Testis (tissue), 3 donors: ENCODE measurements around the gene ABCC4. TPM values are rescaled to one million over a fixed set of nuclear protein-coding genes. Genes with fewer than 3 reads are reported as not detected.
"Not testable (repeated sequence)": the region's sequence is repeated elsewhere in the genome, so short reads cannot be mapped to it uniquely, and the experiment has no call there.

Source experiments
- DNase-seq: peaks from one replicate; pipeline ENCODE4 v3.0.0-alpha.2; 2019
- H3K27ac ChIP-seq, 2 donors: fragments of 200-600 bp; sonication (generic); one replicate each; pipeline ENCODE4 v1.5.1; 2019
- H3K27me3 ChIP-seq: fragments of 200-600 bp; sonication (generic); one replicate; pipeline ENCODE4 v1.5.1; 2019
- H3K36me3 ChIP-seq: fragments of 200-600 bp; sonication (generic); one replicate; pipeline ENCODE4 v1.5.1; 2017; ENCODE audit warnings: low read depth; ENCODE audit errors: missing control alignments
- H3K4me1 ChIP-seq: fragments of 200-600 bp; sonication (generic); one replicate; pipeline ENCODE4 v1.5.1; 2019
- H3K4me3 ChIP-seq, 2 donors: fragments of 200-600 bp; sonication (generic); one replicate each; pipeline ENCODE4 v1.5.1; 2017 to 2019
- H3K9me3 ChIP-seq: fragments of 200-600 bp; sonication (generic); one replicate; pipeline ENCODE4 v1.5.1; 2017
- CTCF ChIP-seq, 3 experiments: fragments of 450-650 bp in 2 of 3; fragments of 200-600 bp in 1 of 3; sonication (generic) in 1 of 3; IDR thresholded peaks; one replicate each; pipeline ENCODE4 v1.5.1; 2016 to 2019; ENCODE audit warnings: antibody characterized with exemption in 3 of 3, mild to moderate bottlenecking in 2 of 3, moderate library complexity in 1 of 3
- POLR2A ChIP-seq: fragments of 450-650 bp; IDR thresholded peaks from one replicate; pipeline ENCODE4 v1.6.1; 2017; ENCODE audit warnings: antibody characterized with exemption, mild to moderate bottlenecking, moderate library complexity
- WGBS, 2 donors: methylation state at CpG; one replicate each; pipeline ENCODE4 v1.1.5; 2018; 5-methylcytosine and 5-hydroxymethylcytosine counted together
- intact Hi-C: fragments of 100-400 bp; cut with DNase I; formaldehyde crosslinking; loops from one replicate; pipeline ENCODE4 v1.15.1; 2023; ENCODE audit warnings: low total_unique reads
- polyA plus RNA-seq: library from polyadenylated mRNA; stranded (reverse); fragments of 350-450 nt; fragmentation: Illumina TruSeq; extraction: RNeasy Lipid Tissue Mini Kit (QIAGEN cat#74804); gene quantifications from one replicate; pipeline ENCODE4 v1.2.3, GENCODE V29; 2014; ENCODE audit warnings: low read depth, low replicate concordance; ENCODE audit not compliant: insufficient read depth
- total RNA-seq, 2 donors: library from RNA; depleted of rRNA; stranded (reverse); fragments of >200 nt; gene quantifications; one replicate each; pipeline ENCODE4 v1.2.3, GENCODE V29; 2016

Gene ABCC4
- total and polyA plus RNA-seq, 3 donors from 2014 or later: 11.0 to 23.5 (median 14.9) TPM

DNA sequence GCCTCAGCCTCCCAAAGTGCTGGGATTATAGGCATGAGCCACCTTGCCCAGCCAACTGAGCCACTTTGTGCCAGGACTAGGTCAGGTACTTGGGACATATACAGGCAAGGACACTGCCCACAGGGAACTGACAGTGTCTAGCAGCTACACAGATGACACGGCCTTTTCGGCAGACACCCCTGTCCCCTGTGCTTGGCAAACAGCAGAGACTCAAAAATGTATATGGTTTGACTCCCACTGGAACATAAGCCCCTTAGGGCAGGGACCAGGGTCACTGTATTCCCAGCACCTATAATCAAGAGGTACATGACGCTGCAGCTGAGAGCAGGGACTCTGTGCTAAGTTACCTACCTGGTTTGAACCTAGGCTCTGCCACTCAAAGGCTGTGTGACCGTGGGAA, 16.8 kb downstream of the ABCC4 start:
- 97 to 98% methylated on average over 4 of the region's 4 CpGs for WGBS, 2 donors
- H3K27ac ChIP-seq: no peak overlapping the region
- no peak overlapping the region for H3K4me3 ChIP-seq
- DNase-seq: no peak
- no peaks in the 10 kb centered on the region for H3K4me1 ChIP-seq
- no peaks in the 10 kb centered on the region for H3K36me3 ChIP-seq
- H3K9me3 ChIP-seq: no peaks in the 10 kb centered on the region
- intact Hi-C loops: no loop called here
- TF ChIP-seq CTCF (IDR thresholded peaks at IDR 0.05): no peak
- no peak for TF ChIP-seq POLR2A
- no peaks in the 10 kb centered on the region for H3K27me3 ChIP-seq

- Histone ChIP-seq H3K36me3 (no peaks in the 10 kb centered on the region), H3K4me3 (no peak overlapping the region), H3K27me3 (no peaks in the 10 kb centered on the region), H3K4me1 (no peaks in the 10 kb centered on the region), H3K9me3 (no peaks in the 10 kb centered on the region), H3K27ac (no peak overlapping the region)
- intact Hi-C loops: no loop called here
- no peak for TF ChIP-seq CTCF (IDR thresholded peaks at IDR 0.05)
- no peak for TF ChIP-seq POLR2A
- DNase-seq: no peak
- WGBS, 2 donors: 27 to 55% methylated on average over 3 of the region's 3 CpGs
Observed at GRCh38 chr13:95279016-95279415, 22.2 kb downstream of the ABCC4 start.

DNA sequence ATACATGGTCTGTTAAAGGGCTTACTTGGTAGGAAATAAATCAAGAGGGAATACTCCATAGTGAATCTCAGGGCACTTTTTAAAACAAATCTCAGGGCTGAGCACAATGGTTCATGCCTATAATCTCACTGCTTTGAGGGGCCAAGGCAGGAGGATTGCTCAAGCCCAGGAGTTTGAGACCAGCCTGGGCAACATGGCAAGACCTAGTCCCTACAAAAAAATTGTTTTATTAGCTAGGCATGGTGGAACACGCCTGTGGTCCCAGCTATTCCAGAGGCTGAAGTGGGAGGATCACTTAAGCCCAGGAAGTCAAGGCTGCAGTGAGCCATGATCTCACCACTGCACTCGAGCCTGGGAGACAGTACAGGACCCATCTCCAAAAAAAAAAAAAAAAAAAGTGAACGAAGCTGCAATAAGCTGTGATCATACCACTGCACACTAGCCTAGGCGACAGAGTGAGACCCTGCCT, 25.2 kb downstream of the ABCC4 start:
- no peak overlapping the region for H3K4me3 ChIP-seq
- H3K9me3 ChIP-seq: no peaks in the 10 kb centered on the region
- peaks cover 5% of the 10 kb centered on the region for H3K4me1 ChIP-seq
- H3K36me3 ChIP-seq: no peaks in the 10 kb centered on the region
- intact Hi-C loops: no loop called here
- H3K27ac ChIP-seq: no peak overlapping the region
- 82 to 89% methylated on average over 4 of the region's 4 CpGs for WGBS, 2 donors
- no peaks in the 10 kb centered on the region for H3K27me3 ChIP-seq
- DNase-seq: no peak
- TF ChIP-seq POLR2A: no peak
- TF ChIP-seq CTCF (IDR thresholded peaks at IDR 0.05): no peak

DNA sequence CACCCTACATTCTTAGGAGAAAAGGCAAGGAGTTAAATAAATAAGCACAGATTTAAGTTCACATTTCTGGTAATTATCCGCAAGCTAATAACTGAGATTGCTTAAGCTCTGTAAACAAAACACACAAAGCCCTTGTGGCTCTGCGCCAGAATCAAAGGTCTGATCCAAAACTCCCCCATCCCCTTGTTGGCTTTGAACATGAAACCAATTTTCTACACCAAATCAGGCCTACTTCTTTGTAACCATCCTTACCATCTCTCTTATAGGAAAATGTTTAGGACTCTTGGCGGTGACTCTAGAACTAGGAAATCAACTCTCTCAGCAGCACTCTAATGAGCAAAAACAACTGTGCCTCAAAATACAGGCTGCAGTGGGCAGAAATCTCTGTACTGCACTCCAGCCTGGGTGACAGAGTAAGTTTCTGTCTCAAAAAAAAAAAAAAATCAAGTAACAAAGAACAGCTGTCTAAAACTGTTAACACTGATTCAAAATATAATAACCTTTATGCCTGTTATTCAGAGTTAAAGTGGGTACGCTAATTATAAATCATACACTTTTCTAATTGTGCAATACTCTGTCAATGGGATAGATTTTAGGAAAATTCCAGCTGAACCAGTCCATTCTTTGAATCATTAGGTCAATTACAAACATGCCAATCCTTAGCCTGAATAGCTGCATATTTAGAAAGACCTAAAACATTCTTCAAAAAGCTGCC, 25.8 kb downstream of the ABCC4 start:
- H3K4me1 ChIP-seq: peaks cover 5% of the 10 kb centered on the region
- H3K27ac ChIP-seq: no peak overlapping the region
- H3K4me3 ChIP-seq: no peak overlapping the region
- no peaks in the 10 kb centered on the region for H3K9me3 ChIP-seq
- DNase-seq: no peak
- intact Hi-C loops: no loop called here
- H3K36me3 ChIP-seq: no peaks in the 10 kb centered on the region
- WGBS, 2 donors: 86 to 87% methylated on average over 4 of the region's 4 CpGs
- no peaks in the 10 kb centered on the region for H3K27me3 ChIP-seq
- no peak for TF ChIP-seq CTCF (IDR thresholded peaks at IDR 0.05)

GRCh38 chr13:95273592-95274132, 27.6 kb downstream of the ABCC4 start:
- H3K27me3 ChIP-seq, H3K9me3 ChIP-seq, DNase-seq, H3K4me1 ChIP-seq, intact Hi-C loops, H3K36me3 ChIP-seq, H3K4me3 ChIP-seq: not testable (repeated sequence)
- WGBS, 2 donors: 77 to 83% methylated on average over 11 to 12 of the region's 12 CpGs
- peak overlapping the region in 1 of 2 donors; percentile 24 for H3K27ac ChIP-seq

DNA sequence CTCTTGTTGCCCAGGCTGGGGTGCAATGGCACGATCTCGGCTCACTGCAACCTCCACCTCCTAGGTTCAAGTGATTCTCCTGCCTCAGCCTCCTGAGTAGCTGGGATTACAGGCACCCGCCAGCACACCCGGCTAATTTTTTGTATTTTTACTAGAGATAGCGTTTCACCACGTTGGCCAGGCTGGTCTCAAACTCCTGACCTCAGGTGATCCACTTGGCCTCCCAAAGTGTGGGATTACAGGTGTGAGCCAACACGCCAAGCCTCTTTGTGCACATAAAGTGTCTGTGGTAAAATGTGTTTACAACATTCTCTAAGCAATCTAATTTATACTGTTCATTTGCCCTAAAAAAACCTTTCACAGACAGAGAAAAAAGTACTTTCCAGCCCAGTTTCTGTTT, 29.2 kb downstream of the ABCC4 start:
- H3K27me3 ChIP-seq, H3K9me3 ChIP-seq, intact Hi-C loops, H3K4me1 ChIP-seq, DNase-seq, H3K4me3 ChIP-seq, H3K36me3 ChIP-seq: not testable (repeated sequence)
- peak overlapping the region in 1 of 2 donors; percentile 17 for H3K27ac ChIP-seq
- 71 to 74% methylated on average over 7 of the region's 7 CpGs for WGBS, 2 donors
